HG02642 (cell line): ENCODE measurements around the gene CACNA1D.
A peak's percentile ranks its signal among the peaks of the same experiment; 100 is the strongest.

Experiments used
- ATAC-seq: cut with Tn5 transposase; IDR thresholded peaks from one replicate; pipeline ENCODE4 v1.9.1; 2021; ENCODE audit warnings: mild to moderate bottlenecking; ENCODE audit not compliant: unreplicated experiment, poor library complexity

The CACNA1D gene

DNA sequence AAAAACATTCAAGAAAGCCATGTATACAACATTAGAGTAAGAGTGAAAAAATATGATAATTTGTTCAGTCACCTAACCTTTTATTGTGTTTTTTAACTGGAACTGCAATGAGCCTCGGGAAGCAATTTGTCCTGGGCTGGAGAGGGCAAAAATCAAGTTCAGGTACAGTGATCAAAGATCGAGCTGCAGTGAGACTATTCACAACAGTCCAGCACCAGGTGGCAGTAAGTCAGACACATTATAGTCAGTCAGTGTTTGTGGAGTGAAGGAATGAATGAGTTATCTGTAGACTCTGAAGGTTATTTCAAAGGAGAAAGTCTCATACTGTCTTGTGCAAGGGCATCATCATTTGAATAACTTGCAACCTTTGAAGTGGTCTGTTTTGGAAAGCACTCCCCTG, 235.2 kb downstream of the CACNA1D start:
- no peak for ATAC-seq

DNA sequence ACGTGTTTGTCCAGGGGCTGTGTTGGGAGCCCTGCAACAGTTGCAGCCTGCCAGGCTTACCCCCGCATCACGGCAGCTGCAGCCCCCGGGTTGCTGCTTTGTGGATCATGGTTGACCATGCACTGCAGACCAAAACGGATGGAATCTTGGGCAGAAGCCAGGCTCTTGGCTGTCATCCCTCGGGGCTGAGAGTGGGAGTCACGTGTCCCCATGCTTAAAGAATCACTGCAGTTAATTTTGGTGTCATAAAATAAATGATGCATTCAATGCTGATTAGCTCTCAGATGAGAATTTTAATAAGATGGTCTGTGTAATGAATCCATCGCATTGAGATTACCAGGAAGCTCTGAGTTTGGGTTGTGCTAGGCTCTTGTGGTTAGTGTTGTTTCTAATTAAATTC, 236.2 kb downstream of the CACNA1D start:
- ATAC-seq, result no peak

DNA sequence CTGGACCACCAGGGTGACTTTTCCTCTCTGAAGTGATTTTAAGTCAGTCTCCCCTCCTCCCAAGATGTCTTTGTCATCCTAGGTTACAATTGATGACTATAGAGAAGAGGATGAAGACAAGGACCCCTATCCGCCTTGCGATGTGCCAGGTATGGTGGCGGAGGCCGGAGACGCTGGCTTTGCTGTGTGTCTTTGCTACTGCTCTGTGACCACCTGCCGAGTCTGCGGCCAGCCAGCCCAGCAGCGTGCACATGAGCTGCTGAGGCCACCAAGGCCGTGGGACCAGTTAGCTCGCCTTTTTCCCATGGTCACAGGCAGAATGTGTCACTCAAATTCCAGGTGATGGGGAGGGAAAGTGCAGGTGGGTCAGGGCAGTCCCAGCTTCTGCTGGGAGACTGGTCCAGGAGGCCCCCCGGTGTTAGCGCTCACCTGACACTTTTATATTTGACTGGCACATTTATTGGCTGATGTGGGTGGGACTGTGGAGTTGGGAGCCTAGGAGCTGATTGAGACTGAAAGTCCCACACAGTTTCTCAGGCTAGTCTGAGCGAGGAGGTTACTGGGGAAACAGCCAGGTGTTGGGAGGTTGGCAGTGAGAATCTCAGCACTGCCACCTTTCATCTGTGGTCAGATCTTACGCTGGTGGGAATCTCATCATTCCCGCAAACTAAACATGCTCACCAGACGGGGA, 237.7 kb downstream of the CACNA1D start:
- no peak for ATAC-seq

DNA sequence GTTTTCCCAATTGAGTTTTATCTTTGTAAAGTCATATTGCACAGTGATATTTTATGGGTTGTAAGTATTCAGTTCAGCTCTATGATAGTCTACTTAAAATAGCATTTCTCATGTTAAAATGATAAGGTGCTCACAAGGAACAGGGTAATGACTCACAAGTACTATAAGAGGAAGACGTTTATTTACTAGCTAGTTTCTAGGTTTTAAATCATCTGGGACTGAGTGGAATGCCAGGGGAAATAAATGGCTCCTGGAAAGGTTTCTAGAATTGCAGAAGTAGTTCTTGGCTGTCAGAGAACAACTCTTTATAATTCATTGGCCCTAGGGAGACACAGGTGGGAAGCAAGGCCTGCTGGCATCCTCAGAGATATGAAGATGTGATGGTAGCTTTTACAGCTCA, 239.0 kb downstream of the CACNA1D start:
- no peak for ATAC-seq

DNA sequence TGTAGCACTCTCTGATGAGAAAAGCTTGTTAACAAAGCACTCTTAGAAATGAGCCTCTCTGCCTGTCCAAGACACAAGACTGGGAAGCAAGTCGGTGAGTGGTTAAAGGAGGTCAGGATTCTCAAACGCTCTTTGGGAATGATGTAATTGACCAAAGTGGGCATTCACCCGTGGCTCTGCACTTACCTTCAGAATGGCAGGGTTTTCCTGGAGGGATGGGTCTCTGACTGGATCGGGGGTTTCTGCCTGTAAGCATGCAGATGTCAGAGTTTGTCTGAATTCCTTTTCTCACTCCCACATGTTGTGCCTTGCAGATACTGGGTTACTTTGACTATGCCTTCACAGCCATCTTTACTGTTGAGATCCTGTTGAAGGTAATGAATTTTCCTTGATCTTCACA, 245.6 kb downstream of the CACNA1D start:
- no peak for ATAC-seq

DNA sequence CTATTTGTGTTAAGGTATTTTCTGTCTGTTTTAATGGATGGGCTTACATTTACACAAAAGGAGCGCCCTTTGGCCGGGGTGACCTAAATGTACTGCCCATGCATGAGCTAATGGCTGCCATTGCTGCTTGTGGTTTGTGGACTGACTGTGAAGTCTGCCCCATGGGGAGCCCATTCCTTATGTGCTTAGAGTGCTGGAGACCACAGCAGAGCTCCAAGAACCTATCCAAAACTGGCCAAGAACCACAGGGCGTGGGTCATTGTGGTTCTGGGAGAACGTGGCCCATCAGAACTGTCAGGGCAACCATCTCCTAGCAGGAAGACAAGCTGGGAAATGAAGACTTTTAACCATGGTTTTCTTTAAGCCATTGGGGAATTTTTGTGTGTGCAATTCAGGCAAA, 246.5 kb downstream of the CACNA1D start:
- ATAC-seq, result no peak

DNA sequence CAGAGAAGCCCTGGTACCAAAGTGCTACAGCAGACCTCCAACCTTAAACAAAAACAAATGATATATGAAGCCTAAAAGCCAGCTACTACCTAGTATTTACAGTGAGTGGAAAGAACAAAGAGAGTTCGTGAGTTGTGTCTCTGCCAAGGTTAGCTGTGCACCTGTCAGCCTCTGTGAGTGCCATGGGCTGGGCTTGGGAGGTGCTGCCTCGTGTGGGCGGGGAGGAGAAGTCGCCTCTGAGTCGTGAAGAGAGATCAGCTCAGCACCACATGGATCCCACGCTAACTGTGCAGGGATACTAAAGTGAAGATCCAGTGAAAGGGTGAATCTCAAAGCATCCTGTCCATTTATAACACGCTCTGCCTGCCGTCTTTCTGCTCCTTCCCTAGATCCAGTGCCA, 249.9 kb downstream of the CACNA1D start:
- no peak for ATAC-seq

DNA sequence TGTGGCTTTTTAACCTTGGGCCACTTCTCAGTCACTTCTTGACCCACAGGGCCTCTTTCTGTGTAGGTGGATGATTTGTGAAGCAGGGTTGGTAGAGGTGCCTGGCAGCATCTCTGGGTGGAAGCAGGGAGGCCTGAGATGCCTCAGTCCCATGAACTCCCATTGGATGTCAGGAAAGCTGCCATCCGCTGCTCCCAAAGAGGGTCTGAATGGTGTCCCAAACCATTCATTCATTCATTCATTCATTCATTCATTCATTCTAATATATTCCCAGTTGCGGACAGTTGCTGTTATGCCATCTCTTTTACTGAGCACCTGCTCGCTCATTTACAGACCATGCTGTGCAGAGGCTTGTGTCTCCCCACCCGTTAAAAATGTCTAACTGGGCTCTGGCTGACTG, 253.1 kb downstream of the CACNA1D start:
- ATAC-seq, result no peak

DNA sequence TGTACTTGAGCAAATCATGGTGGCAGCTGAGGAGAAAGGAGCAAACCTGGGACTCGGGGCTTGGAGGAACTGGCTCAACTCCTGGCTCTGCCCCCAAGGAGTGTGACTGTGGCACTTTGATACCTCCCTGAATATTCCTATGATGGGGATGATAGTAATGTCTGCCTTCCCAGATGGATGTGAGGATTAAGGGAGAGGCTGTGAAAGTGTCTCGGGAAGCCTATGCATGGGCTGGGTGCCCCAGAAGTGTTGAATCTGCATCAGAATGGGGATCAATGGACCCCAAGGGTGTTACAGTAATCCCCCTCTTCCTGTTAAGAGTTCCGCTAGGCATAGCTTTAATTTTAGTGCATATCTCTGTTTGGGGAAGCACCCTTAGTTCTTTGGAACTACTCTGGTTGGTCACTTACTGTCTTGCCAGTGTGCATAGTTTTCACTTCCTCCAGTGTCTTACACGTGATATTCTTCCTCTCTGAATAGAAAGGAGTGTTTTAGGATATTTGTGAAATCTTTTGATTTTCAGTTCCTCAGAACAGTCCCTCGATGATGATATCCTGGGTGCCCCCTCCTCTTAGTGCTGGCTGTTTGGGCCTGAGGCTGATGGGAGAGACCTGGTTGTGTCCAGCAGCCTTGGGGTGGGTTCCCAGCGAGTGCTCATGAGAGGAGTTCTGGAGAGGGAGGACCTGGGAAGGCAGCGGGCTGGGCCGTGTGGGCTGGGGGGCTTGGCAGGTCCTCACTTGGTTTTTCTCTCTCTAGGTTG, 254.3 kb downstream of the CACNA1D start:
- ATAC-seq, result peak; percentile 80

DNA sequence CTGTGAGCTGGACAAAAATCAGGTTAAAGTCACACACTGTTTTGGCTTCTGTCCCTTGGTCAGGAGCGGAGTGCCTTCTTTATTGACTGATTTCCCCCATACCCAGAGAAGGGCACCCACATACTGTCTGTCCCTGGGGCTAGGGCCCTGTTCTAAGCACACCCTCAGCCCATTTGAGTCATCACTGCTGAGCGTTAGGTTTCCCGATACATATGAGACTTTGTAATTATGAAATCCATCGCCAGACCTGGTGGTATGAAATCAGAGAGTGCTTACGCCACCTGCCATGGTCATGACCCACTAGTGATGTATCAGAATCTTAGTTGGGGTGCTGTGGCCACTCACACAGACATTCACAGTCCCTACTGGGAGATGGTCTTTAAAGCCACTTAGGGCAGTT, 255.0 kb downstream of the CACNA1D start:
- no peak for ATAC-seq

DNA sequence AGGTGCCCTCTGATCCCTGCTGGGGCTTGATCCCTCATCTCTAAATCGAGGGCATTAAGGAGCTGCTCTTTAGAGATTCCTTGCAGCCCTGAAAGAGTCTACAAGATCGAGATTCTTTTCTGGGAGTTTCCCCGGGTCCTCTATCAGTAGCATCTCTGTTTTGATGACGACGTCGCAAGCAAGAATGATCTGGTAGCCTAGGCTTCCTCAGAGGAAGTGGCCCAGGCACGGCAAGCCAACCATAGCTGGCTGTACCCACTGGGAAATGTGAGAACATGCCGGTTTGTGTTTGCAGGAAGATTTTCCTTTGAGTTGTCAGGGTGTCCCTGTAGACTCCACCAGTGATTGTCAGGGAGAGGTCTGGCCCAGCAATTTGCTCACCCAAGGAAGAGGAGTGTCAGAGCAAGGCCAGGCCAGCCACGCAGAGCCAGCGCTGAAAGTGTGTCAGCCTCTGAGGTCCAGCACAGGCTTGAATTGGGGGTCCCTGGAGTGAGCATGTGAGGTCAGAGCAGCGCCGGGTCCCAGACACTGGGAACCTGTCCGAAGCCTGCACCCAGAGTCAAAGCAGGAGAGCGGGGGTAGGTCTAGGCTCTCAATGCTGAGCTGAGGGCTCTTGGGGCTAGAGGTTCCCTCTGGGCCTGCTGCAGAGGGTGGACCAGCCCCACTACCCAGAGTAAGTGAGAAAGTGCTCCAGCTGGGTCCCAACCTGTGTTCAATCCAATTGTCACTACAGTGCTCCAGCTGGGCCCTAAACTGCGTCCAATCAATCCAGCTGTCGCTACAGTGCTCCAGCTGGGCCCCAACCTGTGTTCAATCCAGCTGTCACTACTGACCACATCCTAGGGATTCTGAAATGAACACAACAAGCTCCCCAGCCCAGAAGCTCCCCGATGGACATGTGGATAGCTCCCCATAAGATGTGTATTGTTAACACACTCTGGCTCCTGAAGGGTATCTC, 256.1 kb downstream of the CACNA1D start:
- ATAC-seq, result no peak

DNA sequence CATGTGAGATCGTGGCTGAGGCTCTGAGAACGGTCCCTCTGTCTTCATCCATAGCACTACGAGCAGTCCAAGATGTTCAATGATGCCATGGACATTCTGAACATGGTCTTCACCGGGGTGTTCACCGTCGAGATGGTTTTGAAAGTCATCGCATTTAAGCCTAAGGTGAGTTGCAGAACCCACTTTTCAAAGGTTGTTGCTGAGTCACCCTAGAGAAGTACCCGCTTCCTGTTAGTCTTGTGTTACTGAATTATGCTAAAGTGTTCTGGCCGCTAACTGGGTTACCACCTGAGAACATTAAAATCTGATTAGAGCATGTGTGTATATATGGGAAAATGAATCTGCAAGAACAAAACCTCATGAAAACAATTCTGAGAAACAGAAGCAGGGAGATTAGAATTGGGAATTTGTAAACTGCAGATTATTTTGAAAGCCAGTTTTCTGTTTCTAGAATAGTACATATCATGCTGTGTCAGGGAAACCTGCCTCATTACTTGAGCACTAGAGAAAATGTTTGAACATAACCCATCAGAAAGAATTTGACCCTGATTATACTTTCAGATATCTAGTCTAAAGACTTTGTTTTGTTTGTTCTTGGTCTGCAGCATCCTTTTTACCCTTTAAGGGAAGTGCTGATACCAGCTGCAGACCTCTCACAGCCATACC, 259.2 kb downstream of the CACNA1D start:
- ATAC-seq, result no peak

DNA sequence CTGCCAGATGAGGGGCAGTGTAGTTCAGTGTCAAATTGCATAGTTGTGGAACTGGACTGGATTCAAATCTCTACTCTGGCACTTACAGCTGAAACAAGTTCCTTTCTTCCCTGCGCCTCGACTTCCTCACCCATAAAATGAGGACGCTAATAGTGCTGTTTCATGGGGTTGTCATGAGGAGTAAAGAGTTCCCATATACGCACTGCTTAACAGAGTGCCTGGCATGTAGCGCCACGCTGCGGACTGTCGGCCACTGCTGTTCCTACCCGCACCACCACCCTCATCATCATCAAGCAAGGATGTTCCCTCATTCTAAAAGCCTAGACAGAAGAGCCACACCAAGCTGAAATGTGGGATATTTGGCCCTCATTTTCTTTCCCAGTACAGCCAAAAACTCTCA, 259.9 kb downstream of the CACNA1D start:
- no peak for ATAC-seq

DNA sequence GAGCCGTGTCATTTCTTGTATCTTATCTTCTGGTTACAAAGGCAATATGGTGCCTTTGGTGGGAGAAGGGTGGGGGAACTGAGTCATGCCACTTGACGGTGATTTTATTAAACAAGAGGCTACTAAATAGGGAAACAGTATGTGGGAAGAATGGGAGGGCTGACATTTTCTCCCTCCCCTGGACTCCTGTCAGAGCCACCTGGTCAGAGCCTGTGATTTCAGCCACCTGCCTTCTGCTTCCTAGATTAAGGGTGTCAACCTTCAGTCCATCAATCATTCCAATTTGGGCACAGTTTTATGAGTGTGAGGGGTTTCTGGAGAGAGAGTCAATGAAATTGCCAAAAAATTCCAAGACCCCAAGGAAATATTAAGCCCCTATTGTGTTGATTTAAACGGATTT, 264.4 kb downstream of the CACNA1D start:
- ATAC-seq, result no peak

DNA sequence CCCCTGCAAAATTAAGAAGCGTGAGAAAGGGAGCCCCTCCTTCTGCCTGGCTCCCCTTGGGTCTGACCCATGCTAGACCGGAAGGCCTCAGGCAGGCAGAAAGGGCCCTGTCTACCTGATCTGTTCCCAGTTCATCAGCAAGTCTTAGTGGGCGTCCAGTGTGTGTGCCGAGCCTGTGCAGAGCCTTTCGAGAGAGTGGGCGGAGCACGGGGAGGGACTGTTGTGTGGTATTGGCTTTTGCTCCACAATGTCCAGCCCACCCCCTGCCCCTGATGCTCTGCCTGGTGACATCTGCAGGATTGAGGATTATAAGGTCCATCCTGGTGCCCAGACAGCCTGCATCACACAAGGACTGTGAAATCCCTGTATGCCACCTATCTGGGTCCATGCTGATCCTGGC, 268.9 kb downstream of the CACNA1D start:
- ATAC-seq, result no peak

DNA sequence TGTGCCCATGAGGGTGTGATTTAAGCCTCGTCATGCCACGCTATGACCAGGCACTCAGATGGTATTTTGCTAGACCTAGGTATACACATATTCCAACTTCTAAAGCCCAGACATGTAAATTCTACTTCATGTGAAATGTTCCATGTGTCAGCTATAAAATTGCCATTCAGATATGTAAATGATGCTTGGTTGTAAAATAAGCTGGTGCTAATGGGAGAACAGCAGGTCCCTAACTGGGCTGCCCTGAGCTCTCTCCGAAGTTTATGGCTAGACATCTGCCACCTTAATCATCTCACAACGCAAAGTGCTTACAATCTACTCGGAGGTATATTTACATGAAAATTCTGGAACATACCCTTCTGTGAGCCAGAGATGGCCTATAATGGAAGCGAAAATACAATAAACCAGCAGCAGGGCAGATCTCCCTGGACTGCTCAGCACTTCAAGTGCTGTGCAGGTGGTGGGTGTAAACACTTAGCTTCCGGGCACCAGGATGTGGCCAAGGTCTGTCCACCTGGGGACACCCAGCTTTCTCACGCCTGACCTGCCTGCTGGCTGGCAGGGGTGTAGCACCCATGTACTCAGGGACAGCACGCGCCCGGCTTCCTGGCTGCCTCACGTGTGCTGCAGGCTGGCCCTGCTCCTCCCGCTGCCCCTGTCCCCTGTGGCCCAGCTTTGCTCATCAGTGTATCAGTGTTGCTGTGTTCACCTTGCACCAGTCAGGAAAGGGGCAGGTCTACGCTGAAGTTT, 269.8 kb downstream of the CACNA1D start:
- ATAC-seq, result no peak

DNA sequence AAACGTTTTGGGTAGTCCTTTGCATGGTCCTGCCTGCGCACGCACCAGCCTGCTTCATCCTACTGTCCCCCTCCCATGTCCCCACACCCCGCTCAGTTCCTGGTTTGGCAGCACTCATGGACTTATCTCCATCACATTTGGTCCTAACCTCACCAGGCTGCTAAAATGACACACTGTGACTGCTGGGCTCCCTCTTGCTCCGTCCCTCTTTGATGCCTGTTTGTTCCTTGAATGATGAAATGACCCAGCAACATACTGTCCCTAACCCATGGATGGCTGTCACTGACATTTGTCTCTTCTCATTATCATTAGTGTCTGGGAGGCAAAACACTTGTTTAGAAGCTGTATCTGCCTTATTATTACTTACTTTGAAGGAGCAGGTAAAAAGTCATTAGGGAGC, 271.3 kb downstream of the CACNA1D start:
- no peak for ATAC-seq

DNA sequence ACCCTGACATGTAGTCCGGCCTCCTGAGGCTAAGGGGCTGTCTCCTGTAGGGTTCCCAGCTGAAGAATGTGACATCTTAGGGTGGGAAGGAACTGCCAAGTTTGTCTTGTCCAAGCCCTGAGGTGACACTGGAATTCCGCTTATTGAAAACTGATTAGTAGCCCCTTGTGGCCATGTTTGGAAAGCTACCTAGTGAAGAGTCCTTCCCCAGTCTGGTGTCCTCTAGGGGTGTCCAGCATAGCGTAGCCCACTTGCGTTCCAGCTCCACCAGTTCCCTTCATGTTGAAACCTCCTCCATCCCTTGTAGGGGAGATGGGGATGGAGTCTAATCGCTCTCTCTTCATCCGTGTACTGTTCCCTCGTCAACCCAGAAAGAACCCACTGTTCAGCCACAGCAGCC, 272.3 kb downstream of the CACNA1D start:
- ATAC-seq, result no peak

DNA sequence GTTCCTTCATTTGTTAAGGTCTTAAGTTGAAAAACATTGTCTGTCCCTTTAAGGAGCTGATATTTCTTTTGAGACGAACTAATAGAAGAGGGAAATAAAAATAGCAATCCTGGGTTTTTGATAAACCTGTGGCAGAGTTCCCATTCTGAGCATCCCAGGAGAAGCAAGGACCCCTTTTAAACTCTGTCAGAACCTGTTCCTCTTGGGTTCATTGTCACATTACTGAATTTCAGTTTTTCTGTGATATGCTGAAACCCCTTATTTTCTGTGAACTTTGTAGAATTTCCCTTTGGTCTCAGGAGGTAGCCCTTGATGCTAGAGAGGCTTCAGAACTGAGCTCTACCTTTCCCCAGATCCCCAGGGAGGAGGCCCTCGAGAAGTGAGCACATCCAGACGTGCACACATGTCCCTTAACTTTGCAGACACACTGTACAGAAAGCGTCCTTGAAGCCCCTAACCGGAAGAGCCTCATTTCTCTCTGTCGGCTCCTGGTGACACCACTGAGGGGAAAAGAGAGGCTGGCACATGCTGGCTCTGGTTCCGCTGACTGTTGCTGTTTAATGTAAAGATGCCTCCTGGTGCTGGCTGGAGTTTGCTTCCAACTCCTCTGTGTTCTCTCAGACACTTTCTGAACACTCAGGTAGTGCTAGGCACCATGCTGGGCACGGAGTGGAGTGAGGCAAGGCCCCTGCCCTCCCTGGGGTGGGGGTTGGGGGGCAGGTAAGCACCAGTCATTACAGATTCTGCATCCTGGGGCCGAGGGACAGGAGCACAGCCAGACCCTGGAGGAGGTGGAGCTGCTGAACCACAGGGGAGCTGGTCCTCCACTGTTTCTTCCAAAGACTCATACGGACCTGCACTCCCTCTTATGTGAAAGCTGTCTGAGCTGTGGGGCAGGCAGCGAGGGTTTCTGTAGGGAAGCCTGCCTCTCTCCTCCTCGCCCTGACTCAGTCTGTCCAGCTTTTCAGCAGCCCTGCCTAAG, 274.4 kb downstream of the CACNA1D start:
- no peak for ATAC-seq
